ENCODE data around the gene SDK2.

DNA sequence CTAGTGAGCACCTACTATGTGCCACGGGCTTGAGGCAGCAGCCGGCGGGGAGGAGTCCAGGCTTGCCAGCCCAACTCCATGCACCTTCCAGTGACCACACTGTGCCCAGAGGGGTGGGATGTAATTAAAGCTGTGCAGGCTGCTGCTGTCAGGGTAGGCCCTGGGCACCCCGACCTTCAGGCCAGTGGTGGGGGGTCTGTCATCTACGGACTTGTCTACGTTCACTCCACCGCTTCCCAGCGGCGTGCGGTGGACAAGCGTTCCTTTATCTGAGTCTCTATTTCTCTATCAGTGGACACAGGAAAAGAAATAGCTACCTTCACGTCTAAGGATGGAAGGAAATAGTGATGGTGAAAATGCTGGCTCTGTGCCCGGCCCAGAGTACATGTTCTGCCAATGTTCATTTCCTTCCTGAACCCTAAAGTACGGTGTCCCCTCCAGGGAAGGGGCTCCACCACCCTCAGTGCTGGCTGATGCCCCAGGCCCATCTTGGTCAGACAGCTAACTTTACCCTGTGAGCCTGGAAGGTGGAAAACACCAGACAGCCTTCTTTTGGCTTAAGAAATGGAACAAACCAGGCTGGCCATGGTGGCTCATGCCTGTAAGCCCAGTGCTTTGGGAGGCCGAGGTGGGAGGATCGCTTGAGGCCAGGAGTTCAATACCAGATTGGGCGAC, 135.2 kb downstream of the SDK2 start:
- TF ChIP-seq, protein P1, sequence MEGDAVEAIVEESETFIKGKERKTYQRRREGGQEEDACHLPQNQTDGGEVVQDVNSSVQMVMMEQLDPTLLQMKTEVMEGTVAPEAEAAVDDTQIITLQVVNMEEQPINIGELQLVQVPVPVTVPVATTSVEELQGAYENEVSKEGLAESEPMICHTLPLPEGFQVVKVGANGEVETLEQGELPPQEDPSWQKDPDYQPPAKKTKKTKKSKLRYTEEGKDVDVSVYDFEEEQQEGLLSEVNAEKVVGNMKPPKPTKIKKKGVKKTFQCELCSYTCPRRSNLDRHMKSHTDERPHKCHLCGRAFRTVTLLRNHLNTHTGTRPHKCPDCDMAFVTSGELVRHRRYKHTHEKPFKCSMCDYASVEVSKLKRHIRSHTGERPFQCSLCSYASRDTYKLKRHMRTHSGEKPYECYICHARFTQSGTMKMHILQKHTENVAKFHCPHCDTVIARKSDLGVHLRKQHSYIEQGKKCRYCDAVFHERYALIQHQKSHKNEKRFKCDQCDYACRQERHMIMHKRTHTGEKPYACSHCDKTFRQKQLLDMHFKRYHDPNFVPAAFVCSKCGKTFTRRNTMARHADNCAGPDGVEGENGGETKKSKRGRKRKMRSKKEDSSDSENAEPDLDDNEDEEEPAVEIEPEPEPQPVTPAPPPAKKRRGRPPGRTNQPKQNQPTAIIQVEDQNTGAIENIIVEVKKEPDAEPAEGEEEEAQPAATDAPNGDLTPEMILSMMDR (conservative IDR thresholded peaks at IDR 0.05; ENCODE audit: low read depth, low read length): no peak
- no peak for TF ChIP-seq EZH2 (IDR thresholded peaks at IDR 0.05; ENCODE audit: borderline replicate concordance, low read depth, low read length, poor library complexity, severe bottlenecking)
